Keratinocyte (primary cell): Measurements from ENCODE around the gene S100A5. TPM values are rescaled to one million over a fixed set of nuclear protein-coding genes. Genes with fewer than 3 reads are reported as not detected.

ENCODE experiments used
- DNase-seq: peaks from one replicate; pipeline ENCODE4 v3.0.0-alpha.2; 2011; ENCODE audit warnings: low read depth, missing footprints, low spot score
- FAIRE-seq: peaks from 2 replicates; lab custom pipeline; 2011; peaks lifted over from hg19 to GRCh38; lab: Jason Lieb, UNC
- H2AFZ ChIP-seq: 2 replicates; pipeline ENCODE4 v1.6.0; 2012; ENCODE audit warnings: low read length, control low read depth, inconsistent platforms; ENCODE audit not compliant: control insufficient read depth
- H3K27ac ChIP-seq: 2 replicates; pipeline ENCODE4 v1.5.1; 2011; ENCODE audit warnings: low read length; ENCODE audit not compliant: control insufficient read depth, insufficient read depth
- H3K27me3 ChIP-seq: 3 replicates; pipeline ENCODE4 v1.6.0; 2011; ENCODE audit warnings: low read length; ENCODE audit not compliant: control insufficient read depth, insufficient read depth; ENCODE audit errors: extremely low read depth
- H3K36me3 ChIP-seq, 2 experiments: 2 replicates in 1 of 2; 3 replicates in 1 of 2; pipeline ENCODE4 v1.5.1; 2011; ENCODE audit warnings: low read length in 2 of 2, mild to moderate bottlenecking in 1 of 2; ENCODE audit not compliant: control insufficient read depth in 2 of 2, insufficient read depth in 2 of 2; ENCODE audit errors: extremely low read depth in 1 of 2
- H3K4me1 ChIP-seq: 3 replicates; pipeline ENCODE4 v1.5.1; 2011; ENCODE audit warnings: low read length; ENCODE audit not compliant: control insufficient read depth, insufficient read depth; ENCODE audit errors: extremely low read depth
- H3K4me2 ChIP-seq: 3 replicates; pipeline ENCODE4 v1.6.0; 2011; ENCODE audit warnings: low read depth, low read length; ENCODE audit not compliant: control insufficient read depth, insufficient read depth; ENCODE audit errors: extremely low read depth
- H3K4me3 ChIP-seq, 3 experiments: fragments of 200-600 bp in 1 of 3; sonication (generic) in 1 of 3; 2 replicates in 2 of 3; 3 replicates in 1 of 3; pipeline ENCODE4 v1.5.1; 2011 to 2016; ENCODE audit warnings: low read length in 3 of 3, mild to moderate bottlenecking in 3 of 3, control low read depth in 2 of 3, inconsistent platforms in 1 of 3, low read depth in 1 of 3, mixed read lengths in 1 of 3, mixed run types in 1 of 3, moderate library complexity in 1 of 3; ENCODE audit not compliant: control insufficient read depth in 2 of 3, insufficient read depth in 2 of 3; ENCODE audit errors: extremely low read depth in 1 of 3
- H3K79me2 ChIP-seq: 2 replicates; pipeline ENCODE4 v1.6.0; 2012; ENCODE audit warnings: low read length; ENCODE audit not compliant: control insufficient read depth, insufficient read depth
- H3K9ac ChIP-seq: 3 replicates; pipeline ENCODE4 v1.6.0; 2011; ENCODE audit warnings: low read length; ENCODE audit not compliant: control insufficient read depth, insufficient read depth; ENCODE audit errors: extremely low read depth
- H3K9me1 ChIP-seq: 3 replicates; pipeline ENCODE4 v1.6.0; 2011; ENCODE audit warnings: low read length; ENCODE audit not compliant: control insufficient read depth, insufficient read depth; ENCODE audit errors: extremely low read depth
- H3K9me3 ChIP-seq: 2 replicates; pipeline ENCODE4 v1.5.1; 2012; ENCODE audit warnings: low read depth, low read length; ENCODE audit not compliant: control insufficient read depth
- H4K20me1 ChIP-seq: 3 replicates; pipeline ENCODE4 v1.6.0; 2011; ENCODE audit warnings: low read length; ENCODE audit not compliant: control insufficient read depth, insufficient read depth; ENCODE audit errors: extremely low read depth
- CTCF ChIP-seq, 3 experiments: IDR thresholded peaks in 1 of 3; conservative IDR thresholded peaks in 1 of 3; optimal IDR thresholded peaks in 1 of 3; 2 replicates in 2 of 3; 3 replicates in 1 of 3; pipeline versions ENCODE3 to v1.5.1; 2011; ENCODE audit warnings: low read length in 3 of 3, mild to moderate bottlenecking in 3 of 3, moderate library complexity in 2 of 3, control low read depth in 1 of 3, inconsistent platforms in 1 of 3; ENCODE audit not compliant: insufficient read depth in 2 of 3; ENCODE audit errors: extremely low read depth in 1 of 3
- EZH2 ChIP-seq: IDR thresholded peaks from one replicate; pipeline ENCODE4 v1.6.1; 2012; ENCODE audit warnings: inconsistent platforms, mild to moderate bottlenecking, low read length, moderate library complexity
- dilution Hi-C: fragments of 300-500 bp; cut with MboI; formaldehyde crosslinking; loops from one replicate; pipeline ENCODE4 v1.7.0; 2020; ENCODE audit warnings: low sequenced_read_pairs; ENCODE audit not compliant: extremely low pct_ligation_motif_present
- polyA plus RNA-seq, 5 experiments: library from polyadenylated mRNA; depleted of rRNA in 3 of 5; stranded (reverse) in 3 of 5; stranded (forward) in 1 of 5; unstranded in 1 of 5; fragments of >200 nt; gene quantifications; 1 replicate in 1 of 5; 2 replicates in 3 of 5; 3 replicates in 1 of 5; pipeline versions ENCODE4 v1.2.1 to v1.2.3, GENCODE V29; 2011 to 2012; ENCODE audit warnings: missing spikeins in 2 of 5, low read depth in 1 of 5, low replicate concordance in 1 of 5

The S100A5 gene
- polyA plus RNA-seq, 1 donor (not counting 4 experiments of a cell fraction or from before 2014, with no cell fraction given): 0.20 TPM

DNA sequence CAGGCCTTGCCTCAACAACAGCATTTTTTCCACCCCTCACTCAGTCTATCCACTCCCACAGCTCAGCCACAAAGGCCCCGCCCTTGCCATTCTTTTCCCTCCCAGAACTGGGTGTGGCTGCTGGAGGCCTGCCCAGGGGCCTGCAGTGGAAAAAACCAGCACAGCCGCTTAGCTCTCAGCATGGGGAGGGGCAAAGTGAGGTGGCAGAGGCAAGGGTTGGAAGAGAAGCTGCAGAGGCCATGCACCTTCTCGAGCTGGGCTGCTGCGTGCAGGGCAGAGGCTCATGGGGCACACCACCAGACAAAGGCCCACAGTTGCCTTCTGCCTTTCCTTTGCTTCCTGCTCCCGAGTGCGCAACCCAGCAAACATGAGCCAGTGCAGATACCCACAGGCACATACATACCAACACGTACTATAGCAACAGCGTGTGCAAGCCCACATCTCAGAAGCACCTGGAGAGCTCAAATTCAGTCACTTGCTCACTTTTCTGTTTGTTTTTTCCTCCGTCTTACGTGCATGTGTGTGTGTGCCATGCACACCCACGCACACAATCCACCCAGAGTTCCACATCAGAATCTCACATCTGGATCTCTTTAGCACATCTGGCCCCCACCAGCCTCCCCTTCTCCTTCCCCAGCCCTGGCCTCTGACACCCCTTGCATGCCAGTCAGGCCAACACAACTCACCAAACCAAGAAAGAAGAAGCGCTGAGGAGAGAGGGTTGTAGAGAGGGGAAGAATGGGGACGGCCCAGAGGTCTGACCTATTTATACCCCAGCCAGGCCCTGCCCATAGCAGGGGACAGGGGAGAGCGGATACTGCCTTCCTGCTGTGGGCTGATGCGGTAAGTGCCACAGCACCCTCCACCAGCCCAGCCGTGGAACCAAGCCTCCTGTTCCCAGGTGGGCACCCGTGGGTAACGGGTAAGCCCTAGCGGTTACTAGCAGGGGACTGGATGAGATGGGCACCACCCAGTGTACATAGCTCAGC lies 4.6 kb upstream of the S100A5 start, which contains the start of gene S100A4:
Gene S100A4 (minus strand): TSS at position 740 of the 989 bp plus-strand sequence. CDS start 1,012 bp downstream, outside the sequence.
- dilution Hi-C loops: no loop called here
- Histone ChIP-seq H4K20me1 (no peaks in the 10 kb centered on the region), H3K36me3 (peaks cover 1 to 11% of the 10 kb centered on the region in 2 experiments), H3K9me1 (no peaks in the 10 kb centered on the region), H3K4me2 (peak within 1 kb of the TSS; percentile 60), H3K9ac (peak within 1 kb of the TSS; percentile 55), H3K79me2 (no peaks in the 10 kb centered on the region), H3K27ac (peak within 1 kb of the TSS; percentile 69), H2AFZ (no peak within 1 kb of the TSS), H3K9me3 (no peaks in the 10 kb centered on the region), H3K4me1 (peaks cover 65% of the 10 kb centered on the region), H3K4me3 (peak within 1 kb of the TSS in 2 of 3 experiments; percentile 17 to 19), H3K27me3 (no peaks in the 10 kb centered on the region)
- TF ChIP-seq EZH2: no peak
- peak; percentile 76 for FAIRE-seq
- DNase-seq: no peak

DNA sequence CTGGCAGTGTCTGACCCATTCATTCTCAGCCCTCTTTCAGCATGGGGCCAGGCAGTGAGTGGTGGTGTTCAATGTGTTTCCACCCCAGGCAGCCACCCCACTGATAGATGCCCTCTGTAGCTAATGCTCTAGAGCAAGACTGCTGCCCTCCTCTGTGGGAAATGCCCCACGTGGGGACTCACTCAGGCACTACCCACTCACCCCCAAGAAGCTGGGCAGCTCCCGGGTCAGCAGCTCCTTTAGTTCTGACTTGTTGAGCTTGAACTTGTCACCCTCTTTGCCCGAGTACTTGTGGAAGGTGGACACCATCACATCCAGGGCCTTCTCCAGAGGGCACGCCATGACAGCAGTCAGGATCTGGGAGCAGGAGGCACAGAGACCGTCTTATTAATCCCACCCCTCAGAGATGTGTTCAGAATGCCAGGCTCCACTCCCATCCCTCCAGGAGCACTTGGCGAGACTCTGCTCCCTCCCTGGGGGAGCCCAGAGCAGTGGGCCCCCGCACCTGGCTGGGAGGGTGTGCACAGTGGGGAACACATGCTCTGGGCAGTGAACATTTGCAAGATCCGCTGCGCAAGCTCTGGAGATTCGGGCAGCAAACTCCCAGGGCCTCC lies 3.8 kb upstream of the S100A5 start:
- FAIRE-seq (no peak), DNase-seq (no peak)
- TF ChIP-seq EZH2: no peak
- no peak for TF ChIP-seq CTCF (optimal IDR thresholded peaks at IDR 0.05 in 1 of 3, IDR thresholded peaks at IDR 0.05 in 1 of 3, conservative IDR thresholded peaks at IDR 0.05 in 1 of 3; ENCODE audit: extremely low read depth in 1 of 3, insufficient read depth in 2 of 3, low read length in 3 of 3)
- H3K79me2 ChIP-seq: no peaks in the 10 kb centered on the region
- peak overlapping the region; percentile 55 for H3K9ac ChIP-seq
- no peaks in the 10 kb centered on the region for H3K9me3 ChIP-seq
- H3K9me1 ChIP-seq: no peaks in the 10 kb centered on the region
- H3K4me3 ChIP-seq: peak overlapping the region in 2 of 3 experiments; percentile 17 to 19
- no peaks in the 10 kb centered on the region for H4K20me1 ChIP-seq
- H2AFZ ChIP-seq: no peak overlapping the region
- dilution Hi-C loops: no loop called here
- peak overlapping the region; percentile 67 for H3K27ac ChIP-seq
- H3K36me3 ChIP-seq: peaks cover 1 to 6% of the 10 kb centered on the region in 2 experiments
- peaks cover 59% of the 10 kb centered on the region for H3K4me1 ChIP-seq
- no peaks in the 10 kb centered on the region for H3K27me3 ChIP-seq
- peak overlapping the region; percentile 60 for H3K4me2 ChIP-seq
